ENCODE data around the gene GPR155. TPM values are rescaled to one million over a fixed set of nuclear protein-coding genes. Genes with fewer than 3 reads are reported as not detected.
"Not testable (repeated sequence)": the region's sequence is repeated elsewhere in the genome, so short reads cannot be mapped to it uniquely, and the experiment has no call there.

GPR155 gene
- total RNA-seq, 4 donors from 2014 or later = 18.0 to 45.9 (median 32.2) TPM

DNA sequence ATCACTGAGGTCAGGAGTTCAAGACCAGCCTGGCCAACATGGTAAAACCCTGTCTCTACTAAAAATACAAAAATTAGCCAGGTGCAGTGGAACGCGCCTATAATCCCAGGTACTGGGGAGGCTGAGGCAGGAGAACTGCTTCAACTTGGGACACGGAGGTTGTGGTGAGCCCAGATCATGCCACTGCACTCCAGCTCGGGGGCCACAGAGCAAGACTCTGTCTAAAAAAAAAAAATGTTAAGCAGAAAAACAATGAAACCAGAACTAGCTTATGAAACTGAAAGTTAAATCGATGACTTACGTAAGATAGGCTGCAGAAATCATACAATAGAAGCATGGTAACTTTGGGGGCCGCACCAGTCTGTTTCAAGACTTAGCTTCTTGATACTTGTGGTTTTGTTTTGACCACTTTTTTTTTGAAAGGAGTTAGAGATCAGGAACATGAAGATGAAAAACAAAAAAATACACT is 6.2 kb upstream of the GPR155 start:
- ATAC-seq = no peak
- no peak for TF ChIP-seq POLR2A (IDR thresholded peaks at IDR 0.05)
- TF ChIP-seq POLR2AphosphoS5 (IDR thresholded peaks at IDR 0.05) = no peak
- no peak for TF ChIP-seq EP300 (IDR thresholded peaks at IDR 0.05)

DNA sequence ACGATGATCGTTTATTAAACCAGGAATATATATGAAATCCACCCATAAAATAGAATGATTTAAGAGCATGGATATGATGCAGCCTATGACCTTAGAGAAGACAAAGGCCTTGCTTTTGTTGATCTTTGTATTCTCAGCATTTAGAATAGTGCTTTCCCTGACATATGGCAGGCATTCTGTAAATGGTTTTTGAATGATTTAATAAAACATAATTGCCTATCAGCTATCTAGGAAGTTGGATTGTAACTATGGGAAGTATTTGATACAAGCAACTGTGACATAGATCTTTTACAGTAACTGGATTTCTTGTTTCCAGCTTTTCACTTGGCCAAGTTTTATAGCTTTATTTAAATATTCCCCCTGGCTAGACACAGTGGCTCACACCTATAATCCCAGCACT is 5.1 kb upstream of the GPR155 start:
- Histone ChIP-seq H3K9me3 (no peaks in the 10 kb centered on the region), H3K27ac (no peak overlapping the region), H3K36me3 (no peaks in the 10 kb centered on the region), H3K4me1 (peaks cover 0 to 5% (median 0%) of the 10 kb centered on the region in 3 donors), H3K27me3 (no peaks in the 10 kb centered on the region), H3K4me3 (no peak overlapping the region)
- no peak for TF ChIP-seq POLR2A (IDR thresholded peaks at IDR 0.05)
- TF ChIP-seq, protein P1, sequence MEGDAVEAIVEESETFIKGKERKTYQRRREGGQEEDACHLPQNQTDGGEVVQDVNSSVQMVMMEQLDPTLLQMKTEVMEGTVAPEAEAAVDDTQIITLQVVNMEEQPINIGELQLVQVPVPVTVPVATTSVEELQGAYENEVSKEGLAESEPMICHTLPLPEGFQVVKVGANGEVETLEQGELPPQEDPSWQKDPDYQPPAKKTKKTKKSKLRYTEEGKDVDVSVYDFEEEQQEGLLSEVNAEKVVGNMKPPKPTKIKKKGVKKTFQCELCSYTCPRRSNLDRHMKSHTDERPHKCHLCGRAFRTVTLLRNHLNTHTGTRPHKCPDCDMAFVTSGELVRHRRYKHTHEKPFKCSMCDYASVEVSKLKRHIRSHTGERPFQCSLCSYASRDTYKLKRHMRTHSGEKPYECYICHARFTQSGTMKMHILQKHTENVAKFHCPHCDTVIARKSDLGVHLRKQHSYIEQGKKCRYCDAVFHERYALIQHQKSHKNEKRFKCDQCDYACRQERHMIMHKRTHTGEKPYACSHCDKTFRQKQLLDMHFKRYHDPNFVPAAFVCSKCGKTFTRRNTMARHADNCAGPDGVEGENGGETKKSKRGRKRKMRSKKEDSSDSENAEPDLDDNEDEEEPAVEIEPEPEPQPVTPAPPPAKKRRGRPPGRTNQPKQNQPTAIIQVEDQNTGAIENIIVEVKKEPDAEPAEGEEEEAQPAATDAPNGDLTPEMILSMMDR (IDR thresholded peaks at IDR 0.05) = no peak
- no peak for TF ChIP-seq POLR2AphosphoS5 (IDR thresholded peaks at IDR 0.05)
- no peak for TF ChIP-seq EP300 (IDR thresholded peaks at IDR 0.05)
- no peak for ATAC-seq
- 95 to 100% methylated on average over 2 of the region's 2 CpGs for WGBS, 2 donors (ENCODE audit: low coverage in 1 of 2)

More for the DNA sequence above, 6.2 kb upstream of the GPR155 start:
- no peaks in the 10 kb centered on the region for H3K36me3 ChIP-seq
- peak overlapping the region in 3 of 4 donors; percentile 17 to 53 (median 32) for H3K27ac ChIP-seq
- H3K27me3 ChIP-seq = no peaks in the 10 kb centered on the region
- H3K4me1 ChIP-seq = no peaks in the 10 kb centered on the region
- WGBS, 2 donors (ENCODE audit: low coverage in 1 of 2) = 77 to 86% methylated on average over 4 to 7 of the region's 7 CpGs
- H3K4me3 ChIP-seq = no peak overlapping the region
- H3K9me3 ChIP-seq = no peaks in the 10 kb centered on the region

DNA sequence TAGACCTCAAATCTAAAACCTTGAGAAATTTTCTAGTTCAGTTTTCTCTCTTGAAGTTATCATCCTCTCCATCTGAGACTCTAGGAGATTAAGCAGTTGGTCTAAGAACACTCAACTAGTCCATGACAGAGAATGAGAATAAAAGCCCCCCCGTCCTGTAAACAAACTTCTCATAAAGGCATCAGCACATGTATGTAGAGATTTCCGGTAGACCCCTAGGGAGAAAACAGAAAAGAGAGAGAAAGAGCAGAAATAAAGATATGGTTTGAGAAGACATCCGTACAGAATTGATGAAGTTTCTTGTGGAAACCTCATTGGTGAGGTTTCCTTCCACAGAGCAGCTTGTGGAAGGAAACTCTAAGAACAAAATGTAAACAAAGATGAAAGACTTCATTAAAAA is 3.2 kb upstream of the GPR155 start:
- Histone ChIP-seq H3K36me3 (no peaks in the 10 kb centered on the region), H3K27ac (no peak overlapping the region), H3K27me3 (no peaks in the 10 kb centered on the region), H3K9me3 (no peaks in the 10 kb centered on the region), H3K4me1 (peaks cover 0 to 11% (median 0%) of the 10 kb centered on the region in 3 donors), H3K4me3 (no peak overlapping the region)
- TF ChIP-seq EP300 (IDR thresholded peaks at IDR 0.05) (no peak), POLR2A (IDR thresholded peaks at IDR 0.05) (no peak), POLR2AphosphoS5 (IDR thresholded peaks at IDR 0.05) (no peak)
- TF ChIP-seq, protein P1 (IDR thresholded peaks at IDR 0.05) = no peak
- WGBS, 2 donors (ENCODE audit: low coverage in 1 of 2) = 71 to 90% methylated on average over 3 of the region's 3 CpGs
- no peak for ATAC-seq

DNA sequence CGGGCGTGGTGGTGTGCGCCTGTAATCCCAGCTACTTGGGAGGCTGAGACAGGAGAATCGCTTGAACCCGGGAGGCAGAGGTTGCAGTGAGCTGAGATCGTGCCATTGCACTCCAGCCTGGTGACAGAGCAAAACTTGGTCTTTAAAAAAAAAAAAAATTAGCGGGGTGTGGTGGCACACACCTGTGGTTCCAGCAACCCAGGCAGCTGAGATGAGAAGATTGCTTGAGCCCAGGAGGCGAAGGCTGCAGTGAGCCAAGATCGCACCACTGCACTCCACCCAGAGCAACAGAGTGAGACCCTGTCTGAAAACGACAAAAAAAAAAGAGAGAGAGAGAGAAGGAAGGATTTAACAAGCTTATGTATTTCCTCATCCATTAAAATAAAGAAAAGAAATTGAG is 2.7 kb upstream of the GPR155 start:
- H3K4me1 ChIP-seq = peaks cover 0 to 16% (median 0%) of the 10 kb centered on the region in 3 donors
- H3K9me3 ChIP-seq, H3K27me3 ChIP-seq, H3K27ac ChIP-seq, ATAC-seq, H3K4me3 ChIP-seq, H3K36me3 ChIP-seq: not testable (repeated sequence)
- WGBS, 2 donors (ENCODE audit: low coverage in 1 of 2) = 74 to 95% methylated on average over 4 of the region's 10 CpGs

DNA sequence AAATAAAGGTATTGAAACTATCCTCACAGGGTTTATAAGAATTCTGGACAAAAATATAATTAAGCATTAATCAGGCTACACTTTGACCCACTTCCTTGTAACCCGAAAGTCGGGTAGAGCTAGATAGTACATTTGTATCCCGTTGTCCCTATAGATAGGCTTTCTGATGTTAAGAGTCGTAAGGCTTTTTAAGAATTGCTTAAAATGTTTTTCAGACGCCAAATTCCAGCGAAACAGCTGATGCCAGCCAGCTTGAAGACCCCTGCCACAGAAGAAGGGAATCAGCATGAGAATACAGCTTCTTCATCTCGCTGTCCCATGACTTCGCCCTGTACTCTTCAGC is 962 bp upstream of the GPR155 start:
- Histone ChIP-seq H3K27ac (peak overlapping the region; percentile 44 to 95 (median 87)), H3K4me3 (peak overlapping the region; percentile 58 to 85), H3K4me1 (peaks cover 0 to 27% (median 0%) of the 10 kb centered on the region in 3 donors), H3K27me3 (no peaks in the 10 kb centered on the region), H3K9me3 (no peaks in the 10 kb centered on the region), H3K36me3 (no peaks in the 10 kb centered on the region)
- ATAC-seq = no peak
- 95 to 98% methylated on average over 4 to 8 of the region's 8 CpGs for WGBS, 2 donors (ENCODE audit: low coverage in 1 of 2)
- no peak for TF ChIP-seq EP300 (IDR thresholded peaks at IDR 0.05)
- TF ChIP-seq POLR2A (IDR thresholded peaks at IDR 0.05) = no peak
- TF ChIP-seq, protein P1 (IDR thresholded peaks at IDR 0.05) = no peak
- TF ChIP-seq POLR2AphosphoS5 (IDR thresholded peaks at IDR 0.05) = no peak

DNA sequence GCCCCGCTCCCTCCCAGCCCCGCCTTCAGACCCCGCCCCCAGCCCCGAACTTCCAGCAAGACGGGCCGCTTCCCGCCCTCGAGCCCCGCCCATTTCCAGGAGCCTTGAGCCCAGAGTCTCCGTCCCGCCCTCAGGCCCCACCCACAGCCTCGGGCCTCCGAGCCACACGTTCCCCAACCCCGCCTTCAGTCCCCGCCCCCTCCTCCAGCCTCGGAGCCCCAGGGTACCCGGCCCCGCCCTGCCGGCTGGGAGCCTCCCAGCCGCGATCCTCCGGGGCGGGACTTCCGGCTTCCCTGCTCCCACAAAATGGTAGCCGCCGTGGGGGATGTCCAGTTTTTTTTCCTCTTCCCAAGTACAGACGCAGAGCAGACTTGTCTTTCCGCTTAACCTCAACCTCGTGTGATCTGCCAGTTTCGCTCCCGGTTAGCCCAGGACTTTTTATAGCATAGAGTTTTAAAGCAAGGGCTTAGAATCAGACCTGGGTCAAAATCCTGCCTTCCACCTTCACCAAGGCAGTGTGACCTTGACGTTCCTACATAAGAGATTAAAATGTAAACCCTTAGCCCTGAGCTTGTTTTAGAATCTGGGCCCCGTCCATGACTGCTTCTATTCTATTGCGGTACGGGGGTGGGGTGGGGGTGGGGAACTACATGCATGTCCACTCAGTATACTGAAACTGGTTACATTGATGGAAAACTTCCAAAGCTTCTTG is 435 bp upstream of the GPR155 start:
- WGBS, 2 donors (ENCODE audit: low coverage in 1 of 2) = 1 to 17% methylated on average over 2 to 11 of the region's 36 CpGs
- Histone ChIP-seq H3K4me3 (peak overlapping the region; percentile 85), H3K27me3 (no peaks in the 10 kb centered on the region), H3K4me1 (peaks cover 0 to 30% (median 0%) of the 10 kb centered on the region in 3 donors), H3K36me3 (peaks cover 0 to 4% of the 10 kb centered on the region in 2 donors), H3K9me3 (no peaks in the 10 kb centered on the region), H3K27ac (peak overlapping the region; percentile 44 to 95 (median 92))
- TF ChIP-seq POLR2AphosphoS5 (IDR thresholded peaks at IDR 0.05) (peak; percentile 39), EP300 (IDR thresholded peaks at IDR 0.05) (no peak), POLR2A (IDR thresholded peaks at IDR 0.05) (peak in 1 of 2 donors; percentile 22)
- TF ChIP-seq, protein P1 (IDR thresholded peaks at IDR 0.05) = no peak
- peak; percentile 97 for ATAC-seq

All from gastroesophageal sphincter (tissue), 4 donors.